Pancreas (tissue), 10 donors: ENCODE measurements around the gene GPR183. TPM values are rescaled to one million over a fixed set of nuclear protein-coding genes. Genes with fewer than 3 reads are reported as not detected.

Experiments
- ATAC-seq, 4 donors: fragments of 200-7000 bp; cut with Tn5 transposase; one replicate each; pipeline versions ENCODE4 v1.8.0 to v1.9.1; 2020; ENCODE audit warnings: mild to moderate bottlenecking in 4 of 4, moderate library complexity in 4 of 4
- DNase-seq, 6 donors: peaks; one replicate each; pipeline ENCODE4 v3.0.0-alpha.2; 2020
- FAIRE-seq: peaks from 2 replicates; lab custom pipeline; 2012; peaks lifted over from hg19 to GRCh38; lab: Jason Lieb, UNC
- H3K27ac ChIP-seq, 4 donors: fragments of 200-600 bp; sonication (generic); 1 replicate in 3 of 4; 2 replicates in 1 of 4; pipeline versions ENCODE4 v1.5.0 to v1.8.0; 2020
- H3K27me3 ChIP-seq, 4 donors: fragments of 200-600 bp; one replicate each; pipeline ENCODE4 v1.8.0; 2021
- H3K36me3 ChIP-seq, 3 donors: fragments of 200-600 bp; sonication (generic) in 1 of 3; one replicate each; pipeline versions ENCODE4 v1.5.0 to v1.8.0; 2020 to 2021
- H3K4me1 ChIP-seq, 3 donors: fragments of 200-600 bp; one replicate each; pipeline ENCODE4 v1.8.0; 2021
- H3K4me3 ChIP-seq, 4 donors: fragments of 200-600 bp; sonication (generic) in 2 of 4; one replicate each; pipeline versions ENCODE4 v1.5.0 to v1.8.0; 2020 to 2021
- H3K9me3 ChIP-seq, 4 donors: fragments of 200-600 bp; one replicate each; pipeline ENCODE4 v1.8.0; 2021
- CTCF ChIP-seq, 4 donors: fragments of 200-600 bp; sonication (generic) in 3 of 4; IDR thresholded peaks; one replicate each; pipeline versions ENCODE4 v1.5.0 to v1.8.0; 2021; ENCODE audit warnings: antibody characterized with exemption in 4 of 4
- WGBS, 2 donors: extraction: QIAGEN DNeasy Blood & Tissue Kit; methylation state at CpG; one replicate each; pipeline ENCODE4 v1.1.7; 2013; 5-methylcytosine and 5-hydroxymethylcytosine counted together
- intact Hi-C, 3 donors: fragments of 100-400 bp; cut with DNase I; formaldehyde crosslinking; loops; one replicate each; pipeline versions ENCODE4 v1.11.1 to v1.14.2; 2022
- polyA plus RNA-seq, 2 donors: library from polyadenylated mRNA; stranded (reverse); fragments of 200-250 nt; gene quantifications; one replicate each; pipeline ENCODE4 v1.2.3, GENCODE V29; 2013
- total RNA-seq, 6 donors: library from RNA; stranded (reverse); fragmentation: NEBNext Ultra II Directional in 4 of 6; extraction: Animal tissue kit (Norgen Biotek cat#: 25700) in 4 of 6; gene quantifications; one replicate each; pipeline versions ENCODE4 v1.2.1 to v1.2.4, GENCODE V29; 2021 to 2023
- donor health status: healthy with polysubstance abuse.
- donor health status: DM: no; HTN: no; CAD: no; lungs with moderate emphysema.
- donor health status: DM: no; HTN: no; CAD: no.
- donor health status: control.
- donor health status: control.
- donor health status: Bipolar disorder and iron deficiency.
- donor health status: DM: yes; HTN: yes; CAD: no.
- donor health status: DM: no; HTN: no; CAD: no.
- donor health status: DM: no; HTN: no; CAD: no.
- donor health status: DM: yes; HTN: yes; CAD: no.

The GPR183 gene
- total and polyA plus RNA-seq, 8 donors, result 0.23 to 3.5 (median 0.97) TPM

DNA sequence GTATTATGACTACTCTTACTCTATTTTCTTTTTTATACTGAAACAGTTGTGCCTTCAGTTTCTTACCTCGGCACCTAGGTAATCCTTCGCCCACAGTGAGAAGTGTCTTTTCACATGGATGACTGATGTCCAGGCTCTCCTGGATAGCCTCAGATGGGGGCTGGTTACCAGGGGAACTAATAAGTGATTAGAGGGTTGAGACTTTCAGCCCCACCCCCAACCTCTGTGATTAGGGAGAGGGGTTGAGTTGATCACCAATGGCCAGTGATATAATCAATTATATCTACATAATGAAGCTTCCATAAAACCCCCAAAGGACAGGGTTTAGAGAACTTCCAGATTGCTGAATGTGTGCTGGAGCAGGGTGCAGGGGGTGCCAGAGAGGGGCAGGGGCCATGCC is 43.0 kb upstream of the GPR183 start:
- DNase-seq, result no peak
- no peak for ATAC-seq
- Histone ChIP-seq H3K4me3 (no peak overlapping the region), H3K9me3 (no peaks in the 10 kb centered on the region), H3K27ac (no peak overlapping the region), H3K36me3 (no peaks in the 10 kb centered on the region), H3K4me1 (no peaks in the 10 kb centered on the region), H3K27me3 (no peaks in the 10 kb centered on the region)
- no peak for FAIRE-seq
- WGBS, 2 donors, result 93 to 97% methylated on average over 2 of the region's 2 CpGs
- TF ChIP-seq CTCF (IDR thresholded peaks at IDR 0.05), result no peak
- intact Hi-C loops, result no loop called here

- peaks cover 0 to 4% (median 0%) of the 10 kb centered on the region in 3 donors for H3K36me3 ChIP-seq
- H3K4me1 ChIP-seq, result no peaks in the 10 kb centered on the region
- FAIRE-seq (no peak), ATAC-seq (no peak), DNase-seq (no peak)
- H3K4me3 ChIP-seq, result no peak overlapping the region
- no peaks in the 10 kb centered on the region for H3K27me3 ChIP-seq
- intact Hi-C loops, result no loop called here
- no peak for TF ChIP-seq CTCF (IDR thresholded peaks at IDR 0.05)
- no peak overlapping the region for H3K27ac ChIP-seq
- H3K9me3 ChIP-seq, result no peaks in the 10 kb centered on the region
- WGBS, 2 donors, result 94 to 96% methylated on average over 8 of the region's 8 CpGs
Observed at GRCh38 chr13:99347911-99348451, 40.8 kb upstream of the GPR183 start.

- DNase-seq, result no peak
- no peak for FAIRE-seq
- peaks cover 0 to 7% (median 0%) of the 10 kb centered on the region in 3 donors for H3K36me3 ChIP-seq
- no peak for ATAC-seq
- no peak for TF ChIP-seq CTCF (IDR thresholded peaks at IDR 0.05)
- no peaks in the 10 kb centered on the region for H3K4me1 ChIP-seq
- intact Hi-C loops, result no loop called here
- no peak overlapping the region for H3K27ac ChIP-seq
- H3K27me3 ChIP-seq, result no peaks in the 10 kb centered on the region
- H3K9me3 ChIP-seq, result no peaks in the 10 kb centered on the region
- no peak overlapping the region for H3K4me3 ChIP-seq
- WGBS, 2 donors, result 93 to 97% methylated on average over 6 of the region's 6 CpGs
Observed at GRCh38 chr13:99347335-99347878, 40.2 kb upstream of the GPR183 start.

DNA sequence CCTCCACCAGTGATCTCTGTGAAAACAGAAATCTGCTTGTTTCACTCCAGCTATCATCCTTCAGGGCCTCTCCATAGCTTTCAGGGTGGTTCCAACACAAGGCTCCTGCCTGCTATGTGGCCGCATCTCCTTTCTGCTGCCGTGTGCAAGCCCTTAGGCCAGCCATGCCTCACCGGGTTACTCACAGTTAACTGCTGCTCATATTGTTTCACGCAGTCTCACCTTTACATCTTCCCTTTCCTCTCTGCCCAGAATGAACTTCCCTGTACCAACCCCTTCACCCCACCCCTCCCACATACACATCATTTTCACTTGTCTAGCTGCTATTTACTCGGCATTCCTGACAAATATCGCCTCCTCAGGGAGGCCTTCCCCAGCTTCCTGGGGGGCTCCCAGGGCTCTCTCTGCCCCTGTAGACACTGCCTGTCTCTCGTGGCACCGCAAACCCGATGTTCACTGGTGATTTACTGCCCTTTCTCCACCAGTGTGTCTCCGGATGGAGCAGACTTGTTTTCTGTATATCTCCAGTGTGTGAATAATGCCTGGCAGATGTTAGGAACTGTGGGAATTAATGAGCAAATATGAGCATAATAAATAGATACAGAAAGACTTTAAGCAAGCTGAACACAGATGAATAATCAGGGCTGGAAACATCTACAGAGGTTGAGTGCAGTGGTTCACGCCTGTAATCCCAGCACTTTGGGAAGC is 39.3 kb upstream of the GPR183 start:
- ATAC-seq (peak in 1 of 4 donors; percentile 30), DNase-seq (no peak), FAIRE-seq (no peak)
- Histone ChIP-seq H3K27me3 (no peaks in the 10 kb centered on the region), H3K9me3 (no peaks in the 10 kb centered on the region), H3K27ac (no peak overlapping the region), H3K4me1 (no peaks in the 10 kb centered on the region), H3K4me3 (no peak overlapping the region), H3K36me3 (peaks cover 0 to 7% (median 0%) of the 10 kb centered on the region in 3 donors)
- 87 to 91% methylated on average over 11 of the region's 11 CpGs for WGBS, 2 donors
- intact Hi-C loops, result no loop called here
- TF ChIP-seq CTCF (IDR thresholded peaks at IDR 0.05), result no peak

DNA sequence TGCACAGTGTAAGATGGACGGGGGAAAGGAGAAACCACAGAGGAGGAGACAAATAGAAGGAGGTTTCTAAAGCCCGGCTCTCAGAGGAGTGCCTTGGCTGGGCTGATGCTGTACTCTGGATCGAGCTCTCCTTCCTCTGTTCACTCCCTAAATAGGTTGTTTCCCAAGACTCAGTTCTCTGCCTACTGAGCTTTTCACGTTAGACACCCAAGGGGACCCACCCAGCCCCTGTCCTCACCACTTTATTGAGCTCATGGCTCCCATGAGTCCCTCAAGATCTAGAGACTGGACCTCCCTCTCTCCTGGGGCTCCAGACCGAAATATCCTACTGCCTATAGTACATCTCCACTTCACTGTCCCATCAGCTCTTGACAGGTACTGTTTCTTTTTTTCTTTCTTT is 38.1 kb upstream of the GPR183 start:
- no peak for FAIRE-seq
- WGBS, 2 donors, result 93 to 97% methylated on average over 5 of the region's 5 CpGs

More for the DNA sequence above, 38.1 kb upstream of the GPR183 start:
- intact Hi-C loops, result no loop called here
- Histone ChIP-seq H3K36me3 (peaks cover 0 to 17% (median 0%) of the 10 kb centered on the region in 3 donors), H3K27ac (no peak overlapping the region), H3K4me1 (no peaks in the 10 kb centered on the region), H3K27me3 (no peaks in the 10 kb centered on the region), H3K9me3 (no peaks in the 10 kb centered on the region), H3K4me3 (no peak overlapping the region)
- TF ChIP-seq CTCF (IDR thresholded peaks at IDR 0.05), result no peak
- DNase-seq, result no peak
- no peak for ATAC-seq
